Activated CD8-positive, alpha-beta memory T cell treated with anti-CD3 and anti-CD28 coated beads for 1 hour (primary cell): ENCODE data around the gene RIMBP2.
"Not testable (repeated sequence)": the region's sequence is repeated elsewhere in the genome, so short reads cannot be mapped to it uniquely, and the experiment has no call there.

Experiments used
- DNase-seq, 2 donors: peaks; one replicate each; pipeline ENCODE4 v3.0.0-alpha.2; 2020; ENCODE audit warnings: low read depth in 1 of 2; ENCODE audit errors: extremely low read depth in 1 of 2

Gene RIMBP2

GRCh38 chr12:130661486-130662255, 54.4 kb downstream of the RIMBP2 start:
- DNase-seq: no peak

- no peak for DNase-seq
Measured at GRCh38 chr12:130661059-130661458, 55.0 kb downstream of the RIMBP2 start.

GRCh38 chr12:130658145-130658911, 57.8 kb downstream of the RIMBP2 start:
- DNase-seq: no peak

GRCh38 chr12:130656411-130656810, 59.7 kb downstream of the RIMBP2 start:
- no peak for DNase-seq

GRCh38 chr12:130655881-130656280, 60.2 kb downstream of the RIMBP2 start:
- no peak for DNase-seq

- DNase-seq: no peak
Measured at GRCh38 chr12:130655010-130655409, 61.1 kb downstream of the RIMBP2 start.

GRCh38 chr12:130651188-130651959, 64.7 kb downstream of the RIMBP2 start:
- DNase-seq: no peak

- DNase-seq: no peak
Measured at GRCh38 chr12:130650131-130650530, 66.0 kb downstream of the RIMBP2 start.

- no peak for DNase-seq
Measured at GRCh38 chr12:130649101-130650045, 66.7 kb downstream of the RIMBP2 start.

GRCh38 chr12:130647814-130648213, 68.3 kb downstream of the RIMBP2 start:
- DNase-seq: no peak

GRCh38 chr12:130646716-130647370, 69.3 kb downstream of the RIMBP2 start:
- DNase-seq: no peak

GRCh38 chr12:130646191-130646590, 69.9 kb downstream of the RIMBP2 start:
- DNase-seq: not testable (repeated sequence)

- DNase-seq: no peak
Measured at GRCh38 chr12:130645751-130646150, 70.3 kb downstream of the RIMBP2 start.

GRCh38 chr12:130644566-130644965, 71.5 kb downstream of the RIMBP2 start:
- no peak for DNase-seq

GRCh38 chr12:130644146-130644545, 72.0 kb downstream of the RIMBP2 start:
- DNase-seq: no peak

GRCh38 chr12:130642856-130643255, 73.2 kb downstream of the RIMBP2 start:
- DNase-seq: no peak

GRCh38 chr12:130641533-130642184, 74.4 kb downstream of the RIMBP2 start:
- DNase-seq: no peak

- DNase-seq: no peak
Measured at GRCh38 chr12:130640901-130641300, 75.2 kb downstream of the RIMBP2 start.

GRCh38 chr12:130640496-130640895, 75.6 kb downstream of the RIMBP2 start:
- DNase-seq: no peak
